Fibroblast of the aortic adventitia (primary cell): Measurements from ENCODE around the gene CSMD2. TPM values are rescaled to one million over a fixed set of nuclear protein-coding genes. Genes with fewer than 3 reads are reported as not detected.

Source experiments
- DNase-seq: peaks from one replicate; pipeline ENCODE4 v3.0.0-alpha.2; 2010; ENCODE audit warnings: low read depth
- H3K4me3 ChIP-seq: 2 replicates; pipeline ENCODE4 v1.5.1; 2011; ENCODE audit warnings: low read depth, mild to moderate bottlenecking, control low read depth, low read length, moderate library complexity
- CTCF ChIP-seq: IDR thresholded peaks from 2 replicates; pipeline ENCODE4 v1.5.1; 2011; ENCODE audit warnings: mild to moderate bottlenecking, low read length, control low read depth, inconsistent platforms; ENCODE audit not compliant: insufficient read depth
- total RNA-seq: library from RNA; depleted of rRNA; stranded (reverse); fragments of >200 nt; gene quantifications from 2 replicates; pipeline ENCODE4 v1.2.3, GENCODE V29; 2012; ENCODE audit warnings: low replicate concordance

Gene CSMD2
- total RNA-seq, 1 donor: 6.6 TPM

GRCh38 chr1:33634143-33634542 is 530.9 kb downstream of the CSMD2 start:
- no peak for TF ChIP-seq CTCF
- H3K4me3 ChIP-seq: no peak overlapping the region

GRCh38 chr1:33633019-33633801 is 531.8 kb downstream of the CSMD2 start:
- peak; percentile 100 for TF ChIP-seq CTCF
- peak; percentile 90 for DNase-seq
- no peak overlapping the region for H3K4me3 ChIP-seq

More at GRCh38 chr1:33634143-33634542, 530.9 kb downstream of the CSMD2 start:
- DNase-seq: no peak

GRCh38 chr1:33630686-33631085 is 534.3 kb downstream of the CSMD2 start:
- no peak for DNase-seq
- no peak overlapping the region for H3K4me3 ChIP-seq
- TF ChIP-seq CTCF: no peak

- no peak overlapping the region for H3K4me3 ChIP-seq
- no peak for DNase-seq
- TF ChIP-seq CTCF: no peak
Observed at GRCh38 chr1:33626801-33627200, 538.2 kb downstream of the CSMD2 start.

- no peak overlapping the region for H3K4me3 ChIP-seq
- no peak for DNase-seq
- TF ChIP-seq CTCF: peak; percentile 30
Observed at GRCh38 chr1:33624991-33625870, 539.8 kb downstream of the CSMD2 start.

- DNase-seq: no peak
- H3K4me3 ChIP-seq: no peak overlapping the region
- no peak for TF ChIP-seq CTCF
Observed at GRCh38 chr1:33624261-33624990, 540.6 kb downstream of the CSMD2 start.
